ENCODE data around the gene NT5C1A.

NT5C1A gene

DNA sequence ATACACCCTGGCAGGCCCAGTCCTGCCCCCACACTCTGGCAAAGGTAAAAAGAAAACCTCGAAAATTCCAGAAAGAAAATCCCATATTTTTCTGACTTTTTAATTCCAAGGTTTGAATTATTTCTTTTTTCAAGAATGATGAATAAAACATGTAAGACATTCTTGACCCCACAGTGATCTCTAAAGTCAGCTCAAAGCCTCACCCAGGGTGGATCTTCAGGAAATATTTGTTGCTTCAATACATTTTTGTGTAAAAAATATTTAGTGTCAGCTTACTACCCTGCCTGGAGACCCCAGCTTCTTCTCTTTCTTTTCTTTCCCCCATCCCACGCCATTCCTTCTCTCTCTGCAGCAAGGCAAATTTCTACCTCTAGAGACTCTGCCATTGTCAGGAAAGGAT, 7.0 kb upstream of the NT5C1A start:
- H3K36me3 ChIP-seq (ENCODE audit: control insufficient read depth, insufficient read depth, low read length), result no peaks in the 10 kb centered on the region
- H3K9me3 ChIP-seq (ENCODE audit: control insufficient read depth, insufficient read depth, low read length), result no peaks in the 10 kb centered on the region
- no peaks in the 10 kb centered on the region for H3K4me1 ChIP-seq (ENCODE audit: control insufficient read depth, insufficient read depth, low read length)
- no peak overlapping the region for H3K4me3 ChIP-seq (ENCODE audit: low read depth, low read length)
- no peak overlapping the region for H3K27ac ChIP-seq (ENCODE audit: low read depth, low read length)
- peaks cover 98% of the 10 kb centered on the region for H3K27me3 ChIP-seq (ENCODE audit: control insufficient read depth, insufficient read depth, low read length)
- H3K9ac ChIP-seq (ENCODE audit: low read depth, low read length), result no peak overlapping the region

DNA sequence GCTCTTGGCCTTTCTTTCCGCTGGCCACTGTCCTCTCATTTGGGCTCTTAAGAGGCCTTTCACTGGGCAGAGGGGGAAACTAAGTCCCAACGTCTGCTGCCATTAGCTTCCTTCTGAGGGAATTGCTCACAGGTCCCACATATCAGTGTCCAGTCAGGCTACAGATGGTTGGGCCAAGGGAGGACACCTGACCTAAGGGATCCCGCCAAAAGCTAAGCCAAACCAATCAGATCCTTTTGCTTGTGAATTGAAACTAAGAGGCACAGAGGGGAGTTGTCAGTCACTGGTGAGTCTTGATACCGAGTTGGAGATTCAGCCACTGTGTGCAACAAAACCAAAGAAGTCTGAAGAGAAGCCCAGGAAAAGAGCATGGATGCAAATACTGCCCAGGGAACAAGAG, 5.7 kb upstream of the NT5C1A start:
- no peak overlapping the region for H3K9ac ChIP-seq (ENCODE audit: low read depth, low read length)
- H3K36me3 ChIP-seq (ENCODE audit: control insufficient read depth, insufficient read depth, low read length), result no peaks in the 10 kb centered on the region
- H3K27me3 ChIP-seq (ENCODE audit: control insufficient read depth, insufficient read depth, low read length), result peaks cover 98% of the 10 kb centered on the region
- no peaks in the 10 kb centered on the region for H3K4me1 ChIP-seq (ENCODE audit: control insufficient read depth, insufficient read depth, low read length)
- no peak overlapping the region for H3K4me3 ChIP-seq (ENCODE audit: low read depth, low read length)
- H3K27ac ChIP-seq (ENCODE audit: low read depth, low read length), result no peak overlapping the region
- H3K9me3 ChIP-seq (ENCODE audit: control insufficient read depth, insufficient read depth, low read length), result no peaks in the 10 kb centered on the region

DNA sequence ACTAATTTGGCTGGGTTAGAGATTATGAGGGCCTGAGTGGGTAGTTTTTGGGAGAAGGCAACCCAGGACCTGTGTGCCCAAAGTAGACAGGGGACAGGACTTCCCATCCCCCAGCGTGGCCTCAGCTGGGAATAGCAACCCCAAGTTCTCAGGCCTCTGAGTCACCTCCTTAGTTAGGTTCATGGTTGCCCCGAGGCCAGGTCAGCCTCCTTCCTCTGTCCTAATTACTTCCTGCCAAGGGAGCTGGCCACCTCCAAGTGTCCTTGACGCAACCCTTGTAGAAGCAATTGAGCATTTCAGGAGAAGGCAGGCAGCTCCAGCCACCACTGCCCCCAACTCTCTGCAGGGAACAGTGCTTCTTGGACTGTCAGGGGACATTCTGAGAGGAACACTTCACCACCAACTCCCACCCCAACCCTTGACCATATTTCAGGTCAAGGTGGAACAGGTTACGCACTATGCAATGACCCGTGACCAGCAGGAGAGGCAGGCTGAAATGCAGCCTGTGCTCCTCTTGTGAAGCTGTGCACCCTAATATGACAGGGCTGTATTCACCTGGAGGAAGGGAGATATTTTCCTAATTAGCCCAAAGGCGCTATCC, 5.1 kb upstream of the NT5C1A start:
- Histone ChIP-seq H3K27me3 (ENCODE audit: control insufficient read depth, insufficient read depth, low read length) (peaks cover 98% of the 10 kb centered on the region), H3K36me3 (ENCODE audit: control insufficient read depth, insufficient read depth, low read length) (no peaks in the 10 kb centered on the region)

DNA sequence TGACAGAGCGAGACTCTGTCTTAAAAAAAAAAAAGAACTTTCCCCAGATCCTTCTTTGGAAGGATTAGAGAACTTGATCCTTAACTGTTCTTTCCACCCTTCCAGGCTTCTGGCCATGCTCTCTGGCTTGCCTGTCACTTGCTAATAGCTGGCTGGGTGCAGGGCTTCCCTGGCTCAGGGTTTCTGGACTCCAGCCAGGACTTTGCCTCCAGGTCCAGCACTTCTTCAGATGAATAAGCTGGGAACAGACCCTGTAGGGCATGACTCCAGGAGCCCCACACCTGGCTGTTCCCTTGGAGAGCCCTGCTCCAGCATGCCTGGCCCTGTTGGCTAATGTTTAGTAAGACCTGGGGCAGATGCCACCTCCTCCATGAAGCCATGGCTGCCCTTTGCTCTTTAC, 3.3 kb upstream of the NT5C1A start:
- Histone ChIP-seq H3K9ac (ENCODE audit: low read depth, low read length) (no peak overlapping the region), H3K4me1 (ENCODE audit: control insufficient read depth, insufficient read depth, low read length) (no peaks in the 10 kb centered on the region), H3K36me3 (ENCODE audit: control insufficient read depth, insufficient read depth, low read length) (no peaks in the 10 kb centered on the region), H3K9me3 (ENCODE audit: control insufficient read depth, insufficient read depth, low read length) (no peaks in the 10 kb centered on the region), H3K27ac (ENCODE audit: low read depth, low read length) (no peak overlapping the region), H3K4me3 (ENCODE audit: low read depth, low read length) (no peak overlapping the region), H3K27me3 (ENCODE audit: control insufficient read depth, insufficient read depth, low read length) (peaks cover 98% of the 10 kb centered on the region)

More for the DNA sequence above, 5.1 kb upstream of the NT5C1A start:
- Histone ChIP-seq H3K9ac (ENCODE audit: low read depth, low read length) (no peak overlapping the region), H3K4me3 (ENCODE audit: low read depth, low read length) (no peak overlapping the region), H3K27ac (ENCODE audit: low read depth, low read length) (no peak overlapping the region), H3K4me1 (ENCODE audit: control insufficient read depth, insufficient read depth, low read length) (no peaks in the 10 kb centered on the region), H3K9me3 (ENCODE audit: control insufficient read depth, insufficient read depth, low read length) (no peaks in the 10 kb centered on the region)

DNA sequence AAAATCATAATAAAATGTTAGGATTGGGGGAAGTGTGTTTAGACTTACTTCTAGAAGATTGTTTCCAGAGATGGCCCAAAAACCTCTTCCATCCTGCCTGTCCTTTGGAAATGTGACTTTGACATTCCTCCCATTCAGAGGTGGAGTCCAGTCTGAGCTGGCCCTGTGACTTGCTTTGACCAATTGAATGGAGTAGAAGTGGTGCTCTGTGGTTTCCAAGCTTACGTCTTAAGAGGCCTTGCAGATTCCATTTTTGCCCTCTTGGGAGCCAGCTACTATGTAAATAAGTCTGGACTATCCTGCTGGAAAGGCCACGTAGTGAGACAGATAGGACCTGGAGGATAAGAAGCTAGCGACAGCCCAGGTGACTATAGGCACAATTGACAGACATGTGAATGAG, 1.3 kb upstream of the NT5C1A start:
- H3K27me3 ChIP-seq (ENCODE audit: control insufficient read depth, insufficient read depth, low read length), result peaks cover 98% of the 10 kb centered on the region
- H3K9ac ChIP-seq (ENCODE audit: low read depth, low read length), result no peak overlapping the region
- no peak overlapping the region for H3K4me3 ChIP-seq (ENCODE audit: low read depth, low read length)

GRCh38 chr1:39672551-39672947, 642 bp upstream of the NT5C1A start:
- H3K36me3 ChIP-seq (ENCODE audit: control insufficient read depth, insufficient read depth, low read length), result no peaks in the 10 kb centered on the region
- no peaks in the 10 kb centered on the region for H3K4me1 ChIP-seq (ENCODE audit: control insufficient read depth, insufficient read depth, low read length)
- no peak overlapping the region for H3K9ac ChIP-seq (ENCODE audit: low read depth, low read length)
- H3K4me3 ChIP-seq (ENCODE audit: low read depth, low read length), result peak overlapping the region; percentile 47
- H3K27me3 ChIP-seq (ENCODE audit: control insufficient read depth, insufficient read depth, low read length), result peaks cover 98% of the 10 kb centered on the region
- no peaks in the 10 kb centered on the region for H3K9me3 ChIP-seq (ENCODE audit: control insufficient read depth, insufficient read depth, low read length)
- H3K27ac ChIP-seq (ENCODE audit: low read depth, low read length), result no peak overlapping the region

More for the DNA sequence above, 1.3 kb upstream of the NT5C1A start:
- Histone ChIP-seq H3K4me1 (ENCODE audit: control insufficient read depth, insufficient read depth, low read length) (no peaks in the 10 kb centered on the region), H3K9me3 (ENCODE audit: control insufficient read depth, insufficient read depth, low read length) (no peaks in the 10 kb centered on the region), H3K36me3 (ENCODE audit: control insufficient read depth, insufficient read depth, low read length) (no peaks in the 10 kb centered on the region), H3K27ac (ENCODE audit: low read depth, low read length) (no peak overlapping the region)

DNA sequence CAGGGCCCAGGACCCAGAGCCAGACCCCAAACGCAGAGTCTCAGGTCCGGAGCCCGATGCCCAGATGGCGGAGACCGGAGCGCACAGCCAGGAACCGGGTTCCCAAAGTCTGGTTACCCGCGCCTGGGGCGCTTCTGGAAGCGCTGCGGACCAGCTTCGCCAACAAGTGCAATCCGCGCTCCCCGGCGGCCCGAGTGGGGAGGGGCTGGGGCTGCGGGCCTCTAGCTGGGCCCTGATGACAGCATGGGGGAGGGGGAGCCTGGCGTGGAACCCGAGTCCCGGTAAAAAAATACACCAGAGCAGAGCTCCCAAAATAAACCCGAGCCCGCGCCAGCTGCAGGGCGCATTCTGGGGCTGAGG, 494 bp downstream of the NT5C1A start:
- Histone ChIP-seq H3K4me1 (ENCODE audit: control insufficient read depth, insufficient read depth, low read length) (no peaks in the 10 kb centered on the region), H3K9me3 (ENCODE audit: control insufficient read depth, insufficient read depth, low read length) (no peaks in the 10 kb centered on the region), H3K9ac (ENCODE audit: low read depth, low read length) (no peak overlapping the region), H3K36me3 (ENCODE audit: control insufficient read depth, insufficient read depth, low read length) (no peaks in the 10 kb centered on the region), H3K27me3 (ENCODE audit: control insufficient read depth, insufficient read depth, low read length) (peaks cover 98% of the 10 kb centered on the region), H3K4me3 (ENCODE audit: low read depth, low read length) (peak overlapping the region; percentile 47), H3K27ac (ENCODE audit: low read depth, low read length) (no peak overlapping the region)

DNA sequence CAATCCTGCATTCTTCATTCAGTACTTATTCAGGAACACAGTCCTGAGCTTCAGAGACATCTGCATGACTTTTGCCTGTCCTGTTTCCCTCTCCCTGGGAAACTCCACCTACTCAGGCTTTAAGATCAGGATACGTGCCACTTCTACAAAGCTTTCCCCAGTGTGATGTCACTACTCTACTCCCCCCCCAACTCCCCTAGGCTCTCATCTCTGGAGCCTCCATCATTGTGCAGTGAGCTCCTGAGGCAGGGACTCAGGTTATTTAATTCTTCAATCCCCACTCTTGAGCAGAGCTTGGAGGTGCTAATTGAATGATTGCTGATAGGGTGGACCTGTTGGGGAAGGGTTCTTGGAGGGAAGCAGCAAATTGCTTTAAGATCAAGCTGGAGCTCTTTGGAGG, 1.2 kb downstream of the NT5C1A start:
- Histone ChIP-seq H3K9me3 (ENCODE audit: control insufficient read depth, insufficient read depth, low read length) (no peaks in the 10 kb centered on the region), H3K36me3 (ENCODE audit: control insufficient read depth, insufficient read depth, low read length) (no peaks in the 10 kb centered on the region), H3K27ac (ENCODE audit: low read depth, low read length) (no peak overlapping the region), H3K27me3 (ENCODE audit: control insufficient read depth, insufficient read depth, low read length) (peaks cover 99% of the 10 kb centered on the region), H3K4me1 (ENCODE audit: control insufficient read depth, insufficient read depth, low read length) (no peaks in the 10 kb centered on the region), H3K4me3 (ENCODE audit: low read depth, low read length) (no peak overlapping the region), H3K9ac (ENCODE audit: low read depth, low read length) (no peak overlapping the region)

GRCh38 chr1:39668894-39669293, 3.0 kb downstream of the NT5C1A start:
- no peaks in the 10 kb centered on the region for H3K4me1 ChIP-seq (ENCODE audit: control insufficient read depth, insufficient read depth, low read length)
- H3K27me3 ChIP-seq (ENCODE audit: control insufficient read depth, insufficient read depth, low read length), result peaks cover 98% of the 10 kb centered on the region
- H3K27ac ChIP-seq (ENCODE audit: low read depth, low read length), result no peak overlapping the region
- no peaks in the 10 kb centered on the region for H3K9me3 ChIP-seq (ENCODE audit: control insufficient read depth, insufficient read depth, low read length)
- H3K4me3 ChIP-seq (ENCODE audit: low read depth, low read length), result no peak overlapping the region
- H3K36me3 ChIP-seq (ENCODE audit: control insufficient read depth, insufficient read depth, low read length), result no peaks in the 10 kb centered on the region
- H3K9ac ChIP-seq (ENCODE audit: low read depth, low read length), result no peak overlapping the region

DNA sequence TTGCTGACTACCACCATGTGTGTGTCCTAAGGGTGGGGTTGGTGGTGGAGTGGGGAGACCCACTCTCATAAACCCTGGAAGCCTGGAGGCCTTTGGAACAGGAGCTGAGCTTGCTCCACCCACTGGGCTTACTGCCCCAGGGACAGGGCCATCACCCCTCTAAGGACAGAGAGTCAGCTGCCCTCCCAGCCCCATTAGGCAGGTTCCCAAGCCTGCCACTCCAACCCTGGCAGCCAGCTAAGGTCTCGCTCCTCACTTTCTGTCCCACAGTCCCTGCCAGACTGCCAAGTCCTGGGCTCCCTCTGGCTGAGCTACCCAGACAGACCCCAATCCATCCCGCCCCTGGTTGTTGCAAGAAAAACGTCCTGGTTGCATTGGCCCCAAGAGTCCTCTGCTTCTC, 3.8 kb downstream of the NT5C1A start:
- no peak overlapping the region for H3K9ac ChIP-seq (ENCODE audit: low read depth, low read length)
- no peaks in the 10 kb centered on the region for H3K36me3 ChIP-seq (ENCODE audit: control insufficient read depth, insufficient read depth, low read length)
- no peak overlapping the region for H3K27ac ChIP-seq (ENCODE audit: low read depth, low read length)
- no peak overlapping the region for H3K4me3 ChIP-seq (ENCODE audit: low read depth, low read length)
- H3K9me3 ChIP-seq (ENCODE audit: control insufficient read depth, insufficient read depth, low read length), result no peaks in the 10 kb centered on the region
- H3K27me3 ChIP-seq (ENCODE audit: control insufficient read depth, insufficient read depth, low read length), result peaks cover 98% of the 10 kb centered on the region
- H3K4me1 ChIP-seq (ENCODE audit: control insufficient read depth, insufficient read depth, low read length), result no peaks in the 10 kb centered on the region

GRCh38 chr1:39666772-39667171, 5.1 kb downstream of the NT5C1A start:
- no peak overlapping the region for H3K4me3 ChIP-seq (ENCODE audit: low read depth, low read length)
- no peak overlapping the region for H3K27ac ChIP-seq (ENCODE audit: low read depth, low read length)
- H3K36me3 ChIP-seq (ENCODE audit: control insufficient read depth, insufficient read depth, low read length), result no peaks in the 10 kb centered on the region
- peaks cover 98% of the 10 kb centered on the region for H3K27me3 ChIP-seq (ENCODE audit: control insufficient read depth, insufficient read depth, low read length)
- no peaks in the 10 kb centered on the region for H3K9me3 ChIP-seq (ENCODE audit: control insufficient read depth, insufficient read depth, low read length)
- no peaks in the 10 kb centered on the region for H3K4me1 ChIP-seq (ENCODE audit: control insufficient read depth, insufficient read depth, low read length)
- no peak overlapping the region for H3K9ac ChIP-seq (ENCODE audit: low read depth, low read length)

DNA sequence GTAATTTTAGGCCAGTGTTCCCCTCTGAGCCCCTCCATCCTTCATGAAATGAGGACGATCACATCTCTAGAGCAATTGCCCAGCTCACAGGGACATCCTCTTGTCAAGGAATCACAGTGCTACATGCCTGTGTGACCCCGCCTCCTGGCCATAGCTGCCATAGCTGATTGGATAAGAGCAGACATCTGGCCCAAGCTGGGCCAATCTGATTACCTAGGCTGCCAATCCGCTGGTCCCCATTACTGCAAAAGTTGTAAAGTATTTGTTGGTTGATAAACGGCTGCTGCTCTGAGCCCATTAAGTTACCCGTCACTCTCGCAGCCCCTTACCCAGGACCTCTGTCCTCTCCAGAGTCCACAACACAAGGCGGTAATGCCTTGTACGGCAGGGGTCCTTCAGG, 8.3 kb downstream of the NT5C1A start:
- H3K9me3 ChIP-seq (ENCODE audit: control insufficient read depth, insufficient read depth, low read length), result no peaks in the 10 kb centered on the region
- no peaks in the 10 kb centered on the region for H3K4me1 ChIP-seq (ENCODE audit: control insufficient read depth, insufficient read depth, low read length)
- no peak overlapping the region for H3K9ac ChIP-seq (ENCODE audit: low read depth, low read length)
- H3K27ac ChIP-seq (ENCODE audit: low read depth, low read length), result no peak overlapping the region
- H3K4me3 ChIP-seq (ENCODE audit: low read depth, low read length), result no peak overlapping the region
- no peaks in the 10 kb centered on the region for H3K36me3 ChIP-seq (ENCODE audit: control insufficient read depth, insufficient read depth, low read length)
- H3K27me3 ChIP-seq (ENCODE audit: control insufficient read depth, insufficient read depth, low read length), result peaks cover 97% of the 10 kb centered on the region

Measured in HUES48 (cell line).